ENCODE data around the gene RABGAP1L.

GRCh38 chr1:174700314-174700713 lies 541.0 kb downstream of the RABGAP1L start:
- TF ChIP-seq, protein P1, sequence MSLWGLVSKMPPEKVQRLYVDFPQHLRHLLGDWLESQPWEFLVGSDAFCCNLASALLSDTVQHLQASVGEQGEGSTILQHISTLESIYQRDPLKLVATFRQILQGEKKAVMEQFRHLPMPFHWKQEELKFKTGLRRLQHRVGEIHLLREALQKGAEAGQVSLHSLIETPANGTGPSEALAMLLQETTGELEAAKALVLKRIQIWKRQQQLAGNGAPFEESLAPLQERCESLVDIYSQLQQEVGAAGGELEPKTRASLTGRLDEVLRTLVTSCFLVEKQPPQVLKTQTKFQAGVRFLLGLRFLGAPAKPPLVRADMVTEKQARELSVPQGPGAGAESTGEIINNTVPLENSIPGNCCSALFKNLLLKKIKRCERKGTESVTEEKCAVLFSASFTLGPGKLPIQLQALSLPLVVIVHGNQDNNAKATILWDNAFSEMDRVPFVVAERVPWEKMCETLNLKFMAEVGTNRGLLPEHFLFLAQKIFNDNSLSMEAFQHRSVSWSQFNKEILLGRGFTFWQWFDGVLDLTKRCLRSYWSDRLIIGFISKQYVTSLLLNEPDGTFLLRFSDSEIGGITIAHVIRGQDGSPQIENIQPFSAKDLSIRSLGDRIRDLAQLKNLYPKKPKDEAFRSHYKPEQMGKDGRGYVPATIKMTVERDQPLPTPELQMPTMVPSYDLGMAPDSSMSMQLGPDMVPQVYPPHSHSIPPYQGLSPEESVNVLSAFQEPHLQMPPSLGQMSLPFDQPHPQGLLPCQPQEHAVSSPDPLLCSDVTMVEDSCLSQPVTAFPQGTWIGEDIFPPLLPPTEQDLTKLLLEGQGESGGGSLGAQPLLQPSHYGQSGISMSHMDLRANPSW (CRISPR knock-in tag; conservative IDR thresholded peaks at IDR 0.05; ENCODE audit: low read depth): no peak
- TF ChIP-seq USF2 (CRISPR knock-in tag; IDR thresholded peaks at IDR 0.05) (no peak), ATF3 (CRISPR knock-in tag; conservative IDR thresholded peaks at IDR 0.05) (no peak), JUN (CRISPR knock-in tag; IDR thresholded peaks at IDR 0.05) (no peak), CTCF (IDR thresholded peaks at IDR 0.05) (no peak), MAX (CRISPR knock-in tag; IDR thresholded peaks at IDR 0.05) (no peak), ZNF423 (CRISPR knock-in tag; IDR thresholded peaks at IDR 0.05) (no peak), ESRRA (CRISPR knock-in tag; IDR thresholded peaks at IDR 0.05; ENCODE audit: borderline replicate concordance) (no peak), SP1 (CRISPR knock-in tag; conservative IDR thresholded peaks at IDR 0.05) (no peak), TEAD4 (CRISPR knock-in tag; IDR thresholded peaks at IDR 0.05) (no peak), USF1 (CRISPR knock-in tag; IDR thresholded peaks at IDR 0.05) (no peak), HMGA2 (CRISPR knock-in tag; IDR thresholded peaks at IDR 0.05) (no peak)
- TF ChIP-seq, protein P2, sequence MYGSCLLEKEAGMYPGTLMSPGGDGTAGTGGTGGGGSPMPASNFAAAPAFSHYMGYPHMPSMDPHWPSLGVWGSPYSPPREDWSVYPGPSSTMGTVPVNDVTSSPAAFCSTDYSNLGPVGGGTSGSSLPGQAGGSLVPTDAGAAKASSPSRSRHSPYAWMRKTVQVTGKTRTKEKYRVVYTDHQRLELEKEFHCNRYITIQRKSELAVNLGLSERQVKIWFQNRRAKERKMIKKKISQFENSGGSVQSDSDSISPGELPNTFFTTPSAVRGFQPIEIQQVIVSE (CRISPR knock-in tag; IDR thresholded peaks at IDR 0.05; ENCODE audit: borderline replicate concordance): no peak
- TF ChIP-seq, protein P3, sequence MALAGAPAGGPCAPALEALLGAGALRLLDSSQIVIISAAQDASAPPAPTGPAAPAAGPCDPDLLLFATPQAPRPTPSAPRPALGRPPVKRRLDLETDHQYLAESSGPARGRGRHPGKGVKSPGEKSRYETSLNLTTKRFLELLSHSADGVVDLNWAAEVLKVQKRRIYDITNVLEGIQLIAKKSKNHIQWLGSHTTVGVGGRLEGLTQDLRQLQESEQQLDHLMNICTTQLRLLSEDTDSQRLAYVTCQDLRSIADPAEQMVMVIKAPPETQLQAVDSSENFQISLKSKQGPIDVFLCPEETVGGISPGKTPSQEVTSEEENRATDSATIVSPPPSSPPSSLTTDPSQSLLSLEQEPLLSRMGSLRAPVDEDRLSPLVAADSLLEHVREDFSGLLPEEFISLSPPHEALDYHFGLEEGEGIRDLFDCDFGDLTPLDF (CRISPR knock-in tag; IDR thresholded peaks at IDR 0.05): no peak
